Measurements from ENCODE around the gene OLFML2A.

The OLFML2A gene

DNA sequence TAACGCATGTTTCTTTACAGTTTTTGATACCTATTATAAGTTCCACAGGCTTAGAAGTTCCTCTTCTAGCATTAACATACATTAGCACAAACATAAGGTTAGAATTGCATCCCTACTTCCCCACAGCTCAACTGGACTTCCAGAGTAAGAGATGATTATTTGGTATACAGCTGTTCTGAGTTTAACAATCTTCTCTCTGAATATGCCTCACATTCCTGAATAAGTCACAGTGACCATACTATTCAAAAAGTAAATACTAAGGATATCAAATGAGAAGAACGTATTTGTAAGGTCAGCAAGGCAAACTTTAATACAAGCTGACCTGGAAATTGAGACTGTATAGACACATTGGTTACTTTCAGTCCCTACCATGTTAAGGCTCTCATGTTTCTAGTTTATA, 27.2 kb upstream of the OLFML2A start:
- TF ChIP-seq CTCF (IDR thresholded peaks at IDR 0.05; ENCODE audit: borderline replicate concordance, control extremely low read depth, extremely low read depth, insufficient read depth, missing control alignments): no peak
- no peak for DNase-seq (ENCODE audit: low spot score)
- in situ Hi-C loops (cut with MboI; ENCODE audit: low sequenced_read_pairs, unreplicated experiment): no loop called here

GRCh38 chr9:124752967-124753366, 24.0 kb upstream of the OLFML2A start:
- no peak for DNase-seq (ENCODE audit: low spot score)
- in situ Hi-C loops (cut with MboI; ENCODE audit: low sequenced_read_pairs, unreplicated experiment): no loop called here
- no peak for TF ChIP-seq CTCF (IDR thresholded peaks at IDR 0.05; ENCODE audit: borderline replicate concordance, control extremely low read depth, extremely low read depth, insufficient read depth, missing control alignments)

- in situ Hi-C loops (cut with MboI; ENCODE audit: low sequenced_read_pairs, unreplicated experiment): no loop called here
- no peak for DNase-seq (ENCODE audit: low spot score)
These were observed 22.6 kb upstream of the OLFML2A start for GRCh38 chr9:124754289-124754688.

DNA sequence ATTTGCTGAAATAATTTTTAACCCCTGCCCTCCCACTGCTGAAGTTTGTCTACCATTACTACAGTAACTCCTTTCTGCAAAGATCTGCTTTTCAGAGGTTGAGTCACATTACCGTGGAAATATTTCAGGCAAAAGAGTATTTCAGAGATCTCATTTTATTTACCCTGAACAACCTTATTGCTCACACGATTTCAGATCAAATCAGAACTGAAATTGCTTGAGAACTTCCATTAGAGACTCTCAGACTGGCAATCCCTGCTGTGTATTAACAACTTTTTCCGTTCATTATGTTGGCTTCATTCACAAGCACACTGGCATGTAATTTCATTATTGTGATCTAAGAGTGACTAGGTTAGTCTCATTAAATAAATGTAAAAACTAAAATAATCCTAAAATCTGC, 21.9 kb upstream of the OLFML2A start:
- DNase-seq (ENCODE audit: low spot score): no peak
- TF ChIP-seq CTCF (IDR thresholded peaks at IDR 0.05; ENCODE audit: borderline replicate concordance, control extremely low read depth, extremely low read depth, insufficient read depth, missing control alignments): no peak
- in situ Hi-C loops (cut with MboI; ENCODE audit: low sequenced_read_pairs, unreplicated experiment): no loop called here

More at GRCh38 chr9:124754289-124754688, 22.6 kb upstream of the OLFML2A start:
- TF ChIP-seq CTCF (IDR thresholded peaks at IDR 0.05; ENCODE audit: borderline replicate concordance, control extremely low read depth, extremely low read depth, insufficient read depth, missing control alignments): peak; percentile 22

DNA sequence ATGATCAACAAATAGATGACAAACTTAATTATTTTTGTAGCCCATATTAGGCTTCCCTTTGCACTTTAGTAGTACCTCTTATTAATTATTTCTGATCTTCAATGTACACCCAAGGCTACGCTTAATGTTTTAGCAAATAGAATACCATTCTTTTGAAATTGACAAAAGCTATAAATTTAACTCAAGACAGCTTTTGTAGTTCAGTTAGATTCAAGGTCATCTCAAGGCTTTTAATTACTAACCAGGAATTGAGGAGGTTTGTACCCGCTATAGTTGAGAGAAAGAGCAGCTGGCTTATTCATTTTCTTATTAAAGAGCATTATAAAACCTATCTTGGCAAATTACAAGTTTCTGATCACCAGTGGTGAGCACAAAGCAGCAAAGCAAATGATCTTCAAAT, 20.9 kb upstream of the OLFML2A start:
- no peak for DNase-seq (ENCODE audit: low spot score)
- in situ Hi-C loops (cut with MboI; ENCODE audit: low sequenced_read_pairs, unreplicated experiment): no loop called here
- no peak for TF ChIP-seq CTCF (IDR thresholded peaks at IDR 0.05; ENCODE audit: borderline replicate concordance, control extremely low read depth, extremely low read depth, insufficient read depth, missing control alignments)

- no peak for DNase-seq (ENCODE audit: low spot score)
- in situ Hi-C loops (cut with MboI; ENCODE audit: low sequenced_read_pairs, unreplicated experiment): no loop called here
- TF ChIP-seq CTCF (IDR thresholded peaks at IDR 0.05; ENCODE audit: borderline replicate concordance, control extremely low read depth, extremely low read depth, insufficient read depth, missing control alignments): no peak
These were observed 19.3 kb upstream of the OLFML2A start for GRCh38 chr9:124757616-124758015.

- DNase-seq (ENCODE audit: low spot score): no peak
- TF ChIP-seq CTCF (IDR thresholded peaks at IDR 0.05; ENCODE audit: borderline replicate concordance, control extremely low read depth, extremely low read depth, insufficient read depth, missing control alignments): no peak
- in situ Hi-C loops (cut with MboI; ENCODE audit: low sequenced_read_pairs, unreplicated experiment): no loop called here
These were observed 18.9 kb upstream of the OLFML2A start for GRCh38 chr9:124758061-124758460.

Measured in GM13976 (cell line).